ENCODE measurements around the gene TWSG1.

- TF ChIP-seq, protein P1, sequence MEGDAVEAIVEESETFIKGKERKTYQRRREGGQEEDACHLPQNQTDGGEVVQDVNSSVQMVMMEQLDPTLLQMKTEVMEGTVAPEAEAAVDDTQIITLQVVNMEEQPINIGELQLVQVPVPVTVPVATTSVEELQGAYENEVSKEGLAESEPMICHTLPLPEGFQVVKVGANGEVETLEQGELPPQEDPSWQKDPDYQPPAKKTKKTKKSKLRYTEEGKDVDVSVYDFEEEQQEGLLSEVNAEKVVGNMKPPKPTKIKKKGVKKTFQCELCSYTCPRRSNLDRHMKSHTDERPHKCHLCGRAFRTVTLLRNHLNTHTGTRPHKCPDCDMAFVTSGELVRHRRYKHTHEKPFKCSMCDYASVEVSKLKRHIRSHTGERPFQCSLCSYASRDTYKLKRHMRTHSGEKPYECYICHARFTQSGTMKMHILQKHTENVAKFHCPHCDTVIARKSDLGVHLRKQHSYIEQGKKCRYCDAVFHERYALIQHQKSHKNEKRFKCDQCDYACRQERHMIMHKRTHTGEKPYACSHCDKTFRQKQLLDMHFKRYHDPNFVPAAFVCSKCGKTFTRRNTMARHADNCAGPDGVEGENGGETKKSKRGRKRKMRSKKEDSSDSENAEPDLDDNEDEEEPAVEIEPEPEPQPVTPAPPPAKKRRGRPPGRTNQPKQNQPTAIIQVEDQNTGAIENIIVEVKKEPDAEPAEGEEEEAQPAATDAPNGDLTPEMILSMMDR (IDR thresholded peaks at IDR 0.05; ENCODE audit: insufficient read depth, low read length), result no peak
- TF ChIP-seq REST (IDR thresholded peaks at IDR 0.05; ENCODE audit: insufficient replicate concordance, low read depth) (no peak), POLR2AphosphoS5 (IDR thresholded peaks at IDR 0.05; ENCODE audit: low read depth) (no peak), SPI1 (IDR thresholded peaks at IDR 0.05; ENCODE audit: borderline replicate concordance, low read depth) (no peak), GABPA (IDR thresholded peaks at IDR 0.05; ENCODE audit: low read depth) (no peak)
Measured at GRCh38 chr18:9436206-9436929, 101.8 kb downstream of the TWSG1 start.
